ENCODE data around the gene SPDEF.

The SPDEF gene

GRCh38 chr6:34583861-34584604, 27.9 kb upstream of the SPDEF start:
- DNase-seq (ENCODE audit: low read depth in 2 of 2, low spot score in 1 of 2), result no peak

DNA sequence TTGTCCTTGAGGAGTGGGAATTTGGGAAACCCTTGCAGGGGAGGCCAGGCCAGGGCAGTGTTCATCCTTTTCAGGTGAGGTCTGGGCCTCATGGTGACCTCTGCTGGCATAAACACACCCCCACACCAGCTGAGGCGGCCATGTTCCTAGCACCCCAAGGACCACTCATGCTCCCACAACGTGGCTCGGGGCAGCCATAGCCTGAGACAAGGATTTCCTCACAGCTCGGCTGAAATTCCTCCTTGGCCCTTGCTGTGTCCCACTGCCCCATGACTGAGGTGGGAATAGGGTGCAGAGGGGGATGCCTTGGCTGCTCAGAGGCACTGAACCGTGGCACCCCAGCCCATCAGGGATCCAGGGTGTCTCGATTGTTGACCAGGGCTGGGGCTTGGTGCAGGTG, 27.3 kb upstream of the SPDEF start:
- no peak for DNase-seq (ENCODE audit: low read depth in 2 of 2, low spot score in 1 of 2)

DNA sequence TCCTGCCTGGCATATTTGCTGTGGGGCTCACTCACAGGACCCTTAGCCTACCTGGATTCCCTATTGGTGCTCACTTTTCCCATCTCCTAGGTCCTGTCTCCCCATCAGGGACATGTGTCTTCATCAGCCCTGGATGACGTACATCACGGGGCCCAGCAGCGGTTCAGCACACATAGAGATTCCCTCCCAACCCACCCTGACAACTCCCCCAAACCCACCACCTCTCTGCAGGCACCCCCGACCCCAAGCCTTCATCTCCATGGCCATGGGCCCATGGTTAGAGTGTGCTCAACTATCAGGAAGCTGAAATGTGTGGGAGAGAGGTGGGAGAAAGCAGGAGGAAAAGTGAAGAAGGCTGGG, 25.4 kb upstream of the SPDEF start:
- DNase-seq (ENCODE audit: low read depth in 2 of 2, low spot score in 1 of 2), result no peak

GRCh38 chr6:34580707-34581560, 24.8 kb upstream of the SPDEF start:
- no peak for DNase-seq (ENCODE audit: low read depth in 2 of 2, low spot score in 1 of 2)

- DNase-seq (ENCODE audit: low read depth in 2 of 2, low spot score in 1 of 2), result no peak
Measured at GRCh38 chr6:34578445-34579262, 22.5 kb upstream of the SPDEF start.

DNA sequence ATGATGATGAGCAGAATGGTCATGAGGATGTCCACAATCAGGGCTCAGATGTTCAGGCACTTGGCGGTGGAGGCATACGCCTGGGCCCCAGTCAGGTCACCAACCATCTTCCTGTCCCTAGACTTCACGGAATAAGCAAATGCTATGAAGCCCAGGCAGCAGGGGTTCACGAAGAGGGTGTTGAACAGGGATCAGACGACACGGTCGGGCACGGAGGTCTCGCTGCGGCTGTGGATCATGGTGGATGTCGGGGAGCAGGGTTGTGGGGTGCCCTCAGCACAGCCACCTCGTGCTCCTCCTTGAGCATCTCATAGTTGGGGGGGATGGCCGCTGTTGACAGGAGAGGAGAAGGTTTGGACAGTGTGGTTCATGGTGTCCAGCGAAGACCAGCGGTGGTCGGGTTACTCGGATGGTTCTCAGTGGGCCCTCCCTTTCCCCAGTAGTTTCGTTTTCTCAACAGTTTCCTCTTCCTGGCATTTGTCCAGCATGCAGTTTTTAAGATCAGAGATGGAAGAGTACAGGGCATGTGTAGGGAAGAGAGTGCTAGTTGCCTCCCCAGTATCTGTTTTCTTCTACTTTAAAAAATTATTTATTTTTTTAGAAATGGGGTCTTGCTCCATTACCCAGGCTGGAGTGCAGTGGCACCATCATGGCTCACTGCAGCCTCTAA, 20.3 kb upstream of the SPDEF start:
- no peak for DNase-seq (ENCODE audit: low read depth in 2 of 2, low spot score in 1 of 2)

GRCh38 chr6:34575326-34575725, 19.2 kb upstream of the SPDEF start:
- DNase-seq (ENCODE audit: low read depth in 2 of 2, low spot score in 1 of 2), result no peak

DNA sequence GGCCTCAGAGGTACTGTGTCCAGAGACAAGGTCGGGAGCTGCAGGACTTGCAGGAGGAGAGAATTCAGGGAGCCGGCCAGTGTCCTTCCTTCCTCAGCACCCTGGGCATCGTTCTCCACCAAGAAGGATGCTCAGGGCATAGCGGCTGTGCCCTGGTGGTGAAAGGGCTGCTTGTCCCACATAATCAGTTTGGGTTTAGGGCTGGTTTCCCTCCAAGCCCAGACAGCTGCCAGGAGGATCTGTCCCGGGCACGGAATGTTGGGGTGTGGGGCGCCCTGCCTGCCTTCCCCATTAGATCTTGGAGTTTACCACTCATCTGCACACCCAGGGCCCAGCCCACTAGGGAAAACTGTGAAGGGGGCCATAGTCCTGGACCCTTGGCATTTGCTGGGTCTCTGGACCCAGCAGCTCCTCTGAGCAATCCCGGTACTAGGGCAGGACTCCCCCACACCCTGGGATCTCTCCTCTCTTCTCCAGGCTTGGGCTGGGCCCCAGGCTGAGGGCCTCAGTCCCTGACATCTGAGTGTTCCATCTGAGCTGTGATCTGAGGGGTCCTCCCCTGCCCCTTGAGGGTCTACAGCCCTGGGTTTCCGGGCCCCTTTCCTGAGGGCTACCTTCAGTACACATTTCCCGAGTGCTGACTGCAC, 18.6 kb upstream of the SPDEF start:
- no peak for DNase-seq (ENCODE audit: low read depth in 2 of 2, low spot score in 1 of 2)

- DNase-seq (ENCODE audit: low read depth in 2 of 2, low spot score in 1 of 2), result no peak
Measured at GRCh38 chr6:34573567-34574183, 17.5 kb upstream of the SPDEF start.

DNA sequence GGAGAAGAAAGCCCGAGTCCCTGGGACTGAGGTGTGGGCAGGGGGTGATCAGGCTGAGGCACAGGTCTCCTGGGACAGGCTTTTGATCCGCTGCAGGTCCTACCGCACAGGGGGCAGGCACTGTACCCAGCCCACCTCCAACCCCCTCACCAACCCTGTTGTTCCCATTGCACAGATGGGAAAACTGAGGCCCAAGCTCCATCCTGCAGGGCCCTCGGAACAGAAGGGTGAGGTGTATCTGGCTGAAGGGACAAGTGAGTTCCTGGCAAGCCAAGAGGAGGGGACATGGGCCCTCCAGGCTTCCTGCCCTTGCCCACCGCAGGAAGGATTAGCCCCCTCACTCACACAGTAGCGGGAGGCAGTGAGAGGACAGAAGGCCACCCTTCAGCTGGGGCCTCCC, 16.5 kb upstream of the SPDEF start:
- DNase-seq (ENCODE audit: low read depth in 2 of 2, low spot score in 1 of 2), result no peak

DNA sequence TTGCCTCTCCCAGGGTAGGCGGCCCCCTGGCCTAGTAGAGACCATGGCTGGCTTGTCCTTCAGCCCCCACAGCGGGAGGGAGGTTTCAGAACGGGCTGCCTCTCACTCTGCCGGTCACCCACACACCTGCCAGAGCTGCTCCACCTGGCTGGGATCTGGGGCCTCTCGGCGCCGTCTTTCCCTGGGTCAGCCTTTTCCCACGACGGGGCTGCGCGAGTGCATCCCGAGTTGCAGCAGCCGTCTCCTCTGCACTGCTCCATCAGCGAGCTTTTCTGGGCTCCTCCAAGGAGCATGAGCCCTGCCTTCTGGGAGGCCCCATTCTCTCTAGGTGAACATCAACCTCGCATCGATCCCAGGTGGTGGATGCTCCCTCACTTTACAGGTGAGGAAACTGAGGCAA, 15.9 kb upstream of the SPDEF start:
- DNase-seq (ENCODE audit: low read depth in 2 of 2, low spot score in 1 of 2), result no peak

- no peak for DNase-seq (ENCODE audit: low read depth in 2 of 2, low spot score in 1 of 2)
Measured at GRCh38 chr6:34571388-34571787, 15.3 kb upstream of the SPDEF start.

- no peak for DNase-seq (ENCODE audit: low read depth in 2 of 2, low spot score in 1 of 2)
Measured at GRCh38 chr6:34570066-34570833, 14.1 kb upstream of the SPDEF start.

DNA sequence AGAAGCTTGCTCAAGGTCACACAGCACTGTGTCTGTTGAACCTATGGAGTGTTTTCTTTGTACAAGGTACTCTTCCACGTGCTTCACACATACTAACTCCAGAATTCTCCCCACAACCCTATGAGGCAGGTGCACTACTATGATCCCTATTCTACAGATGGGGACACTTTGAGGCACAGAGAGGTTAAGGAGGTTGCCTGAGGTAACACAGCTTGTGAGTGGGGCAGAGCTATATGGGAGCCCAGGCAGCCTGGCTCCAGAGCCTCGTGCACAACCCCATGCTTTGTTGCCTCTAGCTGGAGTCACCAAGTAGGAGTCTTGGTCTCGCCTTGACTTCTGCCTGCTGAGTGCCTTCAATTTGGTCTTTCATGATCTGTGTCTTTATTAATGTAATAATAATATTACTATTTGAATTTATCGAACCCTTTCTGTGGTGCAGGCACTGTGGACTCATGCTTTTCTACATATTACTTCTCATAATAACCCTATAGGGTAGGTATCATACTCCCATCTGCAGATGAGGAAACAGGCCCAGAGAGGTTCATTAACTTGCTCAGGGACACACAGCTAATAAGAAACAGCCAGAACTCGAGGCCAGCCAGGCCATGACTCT, 13.3 kb upstream of the SPDEF start:
- DNase-seq (ENCODE audit: low read depth in 2 of 2, low spot score in 1 of 2), result no peak

DNA sequence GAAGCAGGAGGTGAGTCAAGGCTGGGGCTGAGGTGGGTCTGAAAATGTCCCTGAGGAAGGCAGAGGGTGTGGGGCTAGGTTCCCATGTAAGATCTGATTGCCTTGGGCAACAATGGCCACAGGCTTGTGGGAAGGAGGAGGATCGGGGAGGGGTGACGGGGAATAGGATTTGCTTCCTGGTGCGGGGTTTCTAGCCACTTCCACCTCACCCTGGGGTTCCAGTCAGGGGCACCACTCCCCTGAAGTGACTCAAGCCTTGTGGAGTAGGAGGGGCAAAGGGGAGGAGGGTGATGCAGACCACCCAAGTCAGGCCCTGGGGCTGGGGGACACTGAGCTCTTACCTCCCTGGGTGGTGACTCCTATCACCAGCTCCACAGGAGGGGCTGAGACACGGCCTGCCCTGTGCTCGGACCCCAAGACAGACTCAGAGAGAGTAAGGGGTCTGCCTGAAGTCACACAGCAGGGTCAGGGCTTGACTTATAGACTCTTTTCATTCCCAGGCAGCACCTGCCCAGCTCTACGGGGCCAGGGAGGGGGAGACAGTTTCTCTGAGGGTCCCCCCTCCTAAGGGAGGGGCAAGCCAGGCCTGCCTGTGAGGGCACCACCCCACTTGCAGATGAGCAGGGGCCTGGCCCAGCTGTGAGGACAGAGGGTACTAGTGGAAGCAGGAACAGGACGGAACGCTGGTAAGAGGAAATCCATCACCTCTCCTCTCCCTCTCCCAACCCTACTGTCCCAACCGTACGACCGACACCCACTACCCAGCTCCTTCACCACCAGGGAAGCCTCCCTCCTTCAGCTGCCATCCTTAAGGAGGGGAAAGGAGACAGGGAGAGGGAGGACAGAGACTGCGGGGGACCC, 12.4 kb upstream of the SPDEF start:
- DNase-seq (ENCODE audit: low read depth in 2 of 2, low spot score in 1 of 2), result no peak

DNA sequence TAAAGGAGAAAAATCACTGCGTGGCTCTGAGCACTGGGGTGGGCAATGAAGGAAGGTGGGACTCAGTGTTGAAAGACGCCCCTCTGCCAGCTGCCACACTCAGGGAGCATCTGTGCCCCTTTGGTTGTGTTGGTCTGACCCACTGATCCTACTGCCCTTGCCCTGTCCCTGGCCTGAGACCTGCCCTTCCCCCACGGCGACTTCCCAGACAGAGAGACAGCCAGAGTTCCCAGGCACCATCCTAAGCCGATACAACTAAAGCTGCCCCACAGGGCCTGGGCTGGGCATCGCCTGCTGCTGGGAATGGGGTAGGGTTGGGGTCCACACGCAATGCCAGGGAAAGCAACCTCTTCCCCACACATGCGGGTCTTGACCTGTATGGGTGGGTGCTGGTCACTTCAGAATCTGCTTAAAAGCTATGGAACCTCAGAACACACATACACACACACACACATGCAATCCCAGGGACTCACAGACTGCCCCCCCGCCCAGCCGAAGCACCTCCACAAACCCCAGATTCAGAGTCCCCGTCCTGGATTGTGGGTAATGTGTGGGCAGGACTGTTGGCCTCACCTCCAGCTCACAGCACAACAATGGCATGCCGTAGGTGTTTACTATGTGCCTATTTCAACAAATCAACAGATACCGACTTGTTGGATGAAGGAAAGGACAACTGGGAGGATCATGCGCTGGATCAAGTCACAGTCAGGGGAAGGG, 10.9 kb upstream of the SPDEF start:
- no peak for DNase-seq (ENCODE audit: low read depth in 2 of 2, low spot score in 1 of 2)

- no peak for DNase-seq (ENCODE audit: low read depth in 2 of 2, low spot score in 1 of 2)
Measured at GRCh38 chr6:34565722-34566137, 9.6 kb upstream of the SPDEF start.

- DNase-seq (ENCODE audit: low read depth in 2 of 2, low spot score in 1 of 2), result no peak
Measured at GRCh38 chr6:34564181-34564580, 8.1 kb upstream of the SPDEF start.

Data from stimulated activated CD8-positive, alpha-beta memory T cell treated with anti-CD3 and anti-CD28 coated beads, Interleukin-4, amount 100 ng/mL, for 1 hour (primary cell).